Neural crest cell (in vitro differentiated cells): ENCODE data around the gene MRPS23. TPM values are rescaled to one million over a fixed set of nuclear protein-coding genes. Genes with fewer than 3 reads are reported as not detected.
"Not testable (repeated sequence)": the region's sequence is repeated elsewhere in the genome, so short reads cannot be mapped to it uniquely, and the experiment has no call there.

Source experiments
- DNase-seq: peaks from one replicate; pipeline ENCODE4 v3.0.0; 2021; ENCODE audit warnings: low read depth, mixed read lengths, low spot score
- H3K27ac Mint-ChIP-seq: one replicate; pipeline ENCODE4 v1.8.0; 2021; ENCODE audit warnings: mild to moderate bottlenecking, mixed read lengths; ENCODE audit not compliant: unreplicated experiment
- H3K27me3 Mint-ChIP-seq: 2 replicates; pipeline ENCODE4 v1.8.0; 2021; ENCODE audit warnings: low read depth, mild to moderate bottlenecking, mixed read lengths
- H3K36me3 Mint-ChIP-seq: 2 replicates; pipeline ENCODE4 v1.8.0; 2021; ENCODE audit warnings: low read depth, mild to moderate bottlenecking, mixed read lengths
- H3K4me1 Mint-ChIP-seq: 2 replicates; pipeline ENCODE4 v1.8.0; 2021; ENCODE audit warnings: mixed read lengths
- H3K4me3 Mint-ChIP-seq: one replicate; pipeline ENCODE4 v1.8.0; 2021; ENCODE audit warnings: mild to moderate bottlenecking, mixed read lengths
- H3K9me3 Mint-ChIP-seq: 2 replicates; pipeline ENCODE4 v1.8.0; 2021; ENCODE audit warnings: mixed read lengths
- CTCF ChIP-seq: fragments of 200-600 bp; sonication (generic); conservative IDR thresholded peaks from 2 replicates; pipeline ENCODE4 v1.5.0; 2021; ENCODE audit warnings: antibody characterized with exemption, mild to moderate bottlenecking
- total RNA-seq: library from RNA; stranded (reverse); gene quantifications from 2 replicates; pipeline ENCODE4 v1.2.1, GENCODE V29; 2021

Gene MRPS23
- total RNA-seq, 1 donor from 2014 or later, result 63.0 TPM

- Mint-ChIP-seq H3K27me3 (no peaks in the 10 kb centered on the region), H3K4me1 (peaks cover 45% of the 10 kb centered on the region), H3K9me3 (no peaks in the 10 kb centered on the region), H3K4me3 (peak overlapping the region; percentile 65), H3K27ac (no peak overlapping the region), H3K36me3 (no peaks in the 10 kb centered on the region)
- no peak for TF ChIP-seq CTCF
- no peak for DNase-seq
Measured at GRCh38 chr17:57853695-57854094, 3.9 kb upstream of the MRPS23 start.

GRCh38 chr17:57852955-57853328 is 3.1 kb upstream of the MRPS23 start:
- no peaks in the 10 kb centered on the region for H3K27me3 Mint-ChIP-seq
- no peak overlapping the region for H3K27ac Mint-ChIP-seq
- no peaks in the 10 kb centered on the region for H3K9me3 Mint-ChIP-seq
- no peaks in the 10 kb centered on the region for H3K36me3 Mint-ChIP-seq
- H3K4me3 Mint-ChIP-seq, result peak overlapping the region; percentile 65
- TF ChIP-seq CTCF, result no peak
- no peak for DNase-seq
- peaks cover 38% of the 10 kb centered on the region for H3K4me1 Mint-ChIP-seq

- DNase-seq, result no peak
- Mint-ChIP-seq H3K27me3 (no peaks in the 10 kb centered on the region), H3K9me3 (no peaks in the 10 kb centered on the region), H3K27ac (no peak overlapping the region), H3K36me3 (no peaks in the 10 kb centered on the region), H3K4me3 (peak overlapping the region; percentile 88), H3K4me1 (peaks cover 36% of the 10 kb centered on the region)
- no peak for TF ChIP-seq CTCF
Measured at GRCh38 chr17:57852092-57852954, 2.5 kb upstream of the MRPS23 start.

- Mint-ChIP-seq H3K4me3 (peak overlapping the region; percentile 97), H3K4me1 (peaks cover 31% of the 10 kb centered on the region)
Measured at GRCh38 chr17:57849163-57849873, 526 bp downstream of the MRPS23 start.

GRCh38 chr17:57846056-57846945 is 3.5 kb downstream of the MRPS23 start:
- not testable (repeated sequence) for DNase-seq, H3K27ac Mint-ChIP-seq, H3K36me3 Mint-ChIP-seq, H3K27me3 Mint-ChIP-seq, H3K9me3 Mint-ChIP-seq
- Mint-ChIP-seq H3K4me1 (peaks cover 25% of the 10 kb centered on the region), H3K4me3 (peak overlapping the region; percentile 62)

More at GRCh38 chr17:57849163-57849873, 526 bp downstream of the MRPS23 start:
- no peak for DNase-seq
- H3K27ac Mint-ChIP-seq, result peak overlapping the region; percentile 75
- H3K27me3 Mint-ChIP-seq, result no peaks in the 10 kb centered on the region
- TF ChIP-seq CTCF, result no peak
- no peaks in the 10 kb centered on the region for H3K9me3 Mint-ChIP-seq
- peaks cover 2% of the 10 kb centered on the region for H3K36me3 Mint-ChIP-seq
